T-cell (primary cell): ENCODE data around the gene TRPC1. TPM values are rescaled to one million over a fixed set of nuclear protein-coding genes. Genes with fewer than 3 reads are reported as not detected.

Experiments
- ATAC-seq, 4 experiments: fragments of 200-7000 bp in 3 of 4; fragments of 150-1000 bp in 1 of 4; cut with Tn5 transposase; replicated peaks in 1 of 4; 1 replicate in 3 of 4; 2 replicates in 1 of 4; pipeline ENCODE4 v1.10.0; 2021; ENCODE audit warnings: moderate library complexity in 3 of 4, mild to moderate bottlenecking in 2 of 4, moderate number of reproducible peaks in 1 of 4
- CTCF ChIA-PET, 2 donors: fragments of 300-600 bp; sonication (Branson Sonifier 250); formaldehyde crosslinking; loops; one replicate each; lab custom pipeline; 2022; ENCODE audit warnings: antibody characterized with exemption in 2 of 2; lab: Charles Lee
- POLR2A ChIA-PET, 2 donors: fragments of 300-600 bp; sonication (Branson Sonifier 250); formaldehyde crosslinking; loops; one replicate each; lab custom pipeline; 2022; ENCODE audit warnings: antibody characterized with exemption in 2 of 2; lab: Charles Lee
- DNase-seq, 35 experiments: peaks; one replicate each; pipeline versions ENCODE4 v3.0.0 to v3.0.0-alpha.2; 2013 to 2023
- H3K27ac ChIP-seq: one replicate; pipeline ENCODE4 v1.5.1; 2013; ENCODE audit warnings: low read length
- H3K27me3 ChIP-seq, 2 experiments: replicated peaks in 1 of 2; 1 replicate in 1 of 2; 2 replicates in 1 of 2; pipeline versions ENCODE4 v1.6.1 to v1.7.0; 2013; ENCODE audit warnings: low read length in 1 of 2, mixed read lengths in 1 of 2; ENCODE audit not compliant: control insufficient read depth in 2 of 2, insufficient read depth in 2 of 2; ENCODE audit errors: extremely low read depth in 1 of 2
- H3K36me3 ChIP-seq, 2 donors: 1 replicate in 1 of 2; 2 replicates in 1 of 2; pipeline versions ENCODE4 v1.6.1 to v1.7.0; 2013; ENCODE audit warnings: low read length in 1 of 2; ENCODE audit not compliant: control insufficient read depth in 2 of 2, insufficient read depth in 1 of 2; ENCODE audit errors: extremely low read depth in 1 of 2
- H3K4me1 ChIP-seq, 2 experiments: 1 replicate in 1 of 2; 2 replicates in 1 of 2; pipeline versions ENCODE4 v1.6.1 to v1.7.0; 2013; ENCODE audit warnings: low read length in 2 of 2, mixed read lengths in 1 of 2; ENCODE audit not compliant: insufficient read depth in 2 of 2, control insufficient read depth in 1 of 2; ENCODE audit errors: extremely low read depth in 1 of 2
- H3K4me3 ChIP-seq, 2 donors: 1 replicate in 1 of 2; 2 replicates in 1 of 2; pipeline versions ENCODE4 v1.5.1 to v1.7.0; 2013; ENCODE audit warnings: mild to moderate bottlenecking in 2 of 2, low read length in 1 of 2, moderate library complexity in 1 of 2; ENCODE audit not compliant: control insufficient read depth in 1 of 2; ENCODE audit errors: extremely low read depth in 1 of 2
- H3K9me3 ChIP-seq: 2 replicates; pipeline ENCODE4 v1.7.0; 2013
- H3K27ac Mint-ChIP-seq, 2 donors: one replicate each; pipeline ENCODE4 v1.8.0; 2020 to 2021; ENCODE audit warnings: mild to moderate bottlenecking in 2 of 2, mixed read lengths in 2 of 2
- H3K27me3 Mint-ChIP-seq, 2 donors: one replicate each; pipeline ENCODE4 v1.8.0; 2021 to 2022; ENCODE audit warnings: mixed read lengths in 2 of 2
- H3K36me3 Mint-ChIP-seq: one replicate; pipeline ENCODE4 v1.8.0; 2021; ENCODE audit warnings: mixed read lengths
- H3K4me1 Mint-ChIP-seq, 3 donors: one replicate each; pipeline ENCODE4 v1.8.0; 2020 to 2022; ENCODE audit warnings: mixed read lengths in 3 of 3, mild to moderate bottlenecking in 1 of 3
- H3K4me3 Mint-ChIP-seq, 3 donors: one replicate each; pipeline ENCODE4 v1.8.0; 2020 to 2022; ENCODE audit warnings: mild to moderate bottlenecking in 3 of 3, mixed read lengths in 3 of 3, moderate library complexity in 3 of 3
- H3K9me3 Mint-ChIP-seq, 3 donors: one replicate each; pipeline ENCODE4 v1.8.0; 2020 to 2022; ENCODE audit warnings: mixed read lengths in 3 of 3
- WGBS: methylation state at CpG from one replicate; pipeline ENCODE4 v1.1.5; 2013; ENCODE audit warnings: missing lambda C conversion rate; ENCODE audit not compliant: insufficient coverage; 5-methylcytosine and 5-hydroxymethylcytosine counted together
- total RNA-seq, 35 experiments: library from RNA in 6 of 35; stranded (reverse) in 6 of 35; fragments of 120-200 nt in 1 of 35; gene quantifications; one replicate each; pipeline versions ENCODE4 v1.2.1 to v1.2.4 and lab custom pipeline; 2013 to 2026

The TRPC1 gene
- total RNA-seq, 5 donors from 2014 or later (not counting 1 experiment from before 2014, with no cell fraction given): 3.9 to 7.5 (median 4.4) TPM

DNA sequence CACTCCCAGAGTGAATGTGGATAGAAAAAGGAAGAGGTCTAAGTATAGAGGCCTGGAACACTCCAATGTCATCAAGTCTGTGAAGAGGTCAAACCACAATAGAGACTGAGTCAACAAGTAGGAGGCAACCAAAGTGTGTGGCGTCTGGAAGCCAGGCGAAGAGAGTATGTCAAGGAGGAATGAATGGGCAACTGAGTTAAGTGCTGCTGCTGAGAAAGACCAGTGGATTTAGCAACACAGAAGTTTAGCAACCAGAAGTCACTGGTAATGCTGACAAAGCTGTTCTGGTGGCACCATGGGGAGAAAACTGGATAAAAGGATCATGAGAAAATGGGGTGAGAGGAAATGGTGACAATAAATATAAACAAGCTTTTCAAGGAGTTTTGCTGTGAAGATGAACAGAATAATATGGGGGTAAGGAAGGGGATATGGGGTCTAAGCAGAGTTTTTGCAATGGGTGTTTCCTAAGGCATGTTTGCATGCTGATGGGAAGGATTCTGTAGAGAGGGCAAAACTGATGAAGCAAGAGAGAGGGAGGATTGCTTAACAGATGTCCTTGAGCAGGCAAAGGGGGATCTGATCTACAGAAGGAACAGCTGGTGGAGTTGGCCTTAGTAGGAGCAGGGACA lies 126.7 kb downstream of the TRPC1 start:
- H3K4me1 ChIP-seq: no peaks in the 10 kb centered on the region
- Mint-ChIP-seq H3K27ac (no peak overlapping the region), H3K9me3 (no peaks in the 10 kb centered on the region), H3K27me3 (peaks cover 4 to 9% of the 10 kb centered on the region in 2 donors), H3K4me3 (no peak overlapping the region), H3K36me3 (no peaks in the 10 kb centered on the region), H3K4me1 (no peaks in the 10 kb centered on the region)
- WGBS: 45% methylated on average over 2 of the region's 2 CpGs
- no peak overlapping the region for H3K27ac ChIP-seq
- H3K4me3 ChIP-seq: no peak overlapping the region
- DNase-seq (no peak), ATAC-seq (no peak)
- no peaks in the 10 kb centered on the region for H3K9me3 ChIP-seq
- CTCF ChIA-PET: interaction anchor here in 1 of 2 donors (0.6 kb wide), 1 partner anchor 728 kb away, joined by 4 read pairs; no protein-coding TSS in a partner anchor
- peaks cover 0 to 7% of the 10 kb centered on the region in 2 experiments for H3K27me3 ChIP-seq
- POLR2A ChIA-PET: no interaction called here
- no peaks in the 10 kb centered on the region for H3K36me3 ChIP-seq

DNA sequence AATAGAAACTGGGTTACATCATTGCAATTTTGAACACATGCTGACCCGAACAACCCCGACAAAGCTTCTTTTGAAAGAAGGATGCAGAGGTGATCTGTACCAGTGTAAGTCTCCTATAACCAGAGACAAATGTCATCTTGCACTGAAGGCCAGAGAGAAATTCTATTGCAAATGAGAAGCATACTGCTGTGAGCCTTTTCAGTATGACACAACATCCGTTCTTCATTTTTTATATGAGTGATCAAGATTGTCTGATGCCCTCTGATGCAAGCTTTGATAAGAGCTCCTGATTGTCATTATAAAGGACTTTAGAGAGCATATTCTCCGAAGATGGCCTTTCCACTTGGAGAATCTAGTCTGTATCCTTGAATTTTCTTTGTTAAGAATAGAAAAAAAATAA lies 128.2 kb downstream of the TRPC1 start:
- H3K36me3 ChIP-seq: no peaks in the 10 kb centered on the region
- 66% methylated on average over 2 of the region's 4 CpGs for WGBS
- H3K9me3 Mint-ChIP-seq: no peaks in the 10 kb centered on the region
- no peak overlapping the region for H3K4me3 ChIP-seq
- no peak overlapping the region for H3K4me3 Mint-ChIP-seq
- H3K27me3 ChIP-seq: peaks cover 0 to 3% of the 10 kb centered on the region in 2 experiments
- H3K36me3 Mint-ChIP-seq: no peaks in the 10 kb centered on the region
- CTCF ChIA-PET: no interaction called here
- H3K27ac ChIP-seq: no peak overlapping the region
- no peak for ATAC-seq
- peaks cover 4 to 10% of the 10 kb centered on the region in 2 donors for H3K27me3 Mint-ChIP-seq
- POLR2A ChIA-PET: no interaction called here
- DNase-seq: no peak
- no peaks in the 10 kb centered on the region for H3K4me1 ChIP-seq
- H3K9me3 ChIP-seq: no peaks in the 10 kb centered on the region
- no peak overlapping the region for H3K27ac Mint-ChIP-seq
- no peaks in the 10 kb centered on the region for H3K4me1 Mint-ChIP-seq

- no peaks in the 10 kb centered on the region for H3K4me1 Mint-ChIP-seq
- no peak for ATAC-seq
- Histone ChIP-seq H3K9me3 (no peaks in the 10 kb centered on the region), H3K27me3 (no peaks in the 10 kb centered on the region), H3K27ac (no peak overlapping the region), H3K4me3 (no peak overlapping the region), H3K36me3 (no peaks in the 10 kb centered on the region), H3K4me1 (no peaks in the 10 kb centered on the region)
- DNase-seq: no peak
- CTCF ChIA-PET: interaction anchor here in 1 of 2 donors (0.7 kb wide), 1 partner anchor 127 kb away, joined by 3 read pairs; no protein-coding TSS in a partner anchor
- H3K27ac Mint-ChIP-seq: no peak overlapping the region
- H3K4me3 Mint-ChIP-seq: no peak overlapping the region
- WGBS: 66% methylated on average over 6 of the region's 10 CpGs
- no peaks in the 10 kb centered on the region for H3K36me3 Mint-ChIP-seq
- H3K27me3 Mint-ChIP-seq: peaks cover 0 to 7% of the 10 kb centered on the region in 2 donors
- POLR2A ChIA-PET: no interaction called here
- no peaks in the 10 kb centered on the region for H3K9me3 Mint-ChIP-seq
Measured at GRCh38 chr3:142853270-142854168, 129.7 kb downstream of the TRPC1 start.

- ATAC-seq (no peak), DNase-seq (no peak)
- H3K36me3 ChIP-seq: no peaks in the 10 kb centered on the region
- no peak overlapping the region for H3K27ac ChIP-seq
- peaks cover 0 to 11% of the 10 kb centered on the region in 2 experiments for H3K27me3 ChIP-seq
- H3K4me3 ChIP-seq: no peak overlapping the region
- no peaks in the 10 kb centered on the region for H3K4me1 ChIP-seq
- Mint-ChIP-seq H3K4me1 (no peaks in the 10 kb centered on the region), H3K4me3 (no peak overlapping the region), H3K27me3 (peaks cover 16 to 26% of the 10 kb centered on the region in 2 donors), H3K36me3 (no peaks in the 10 kb centered on the region), H3K27ac (no peak overlapping the region), H3K9me3 (no peaks in the 10 kb centered on the region)
- 37% methylated on average over 3 of the region's 6 CpGs for WGBS
- H3K9me3 ChIP-seq: no peaks in the 10 kb centered on the region
- CTCF ChIA-PET: interaction anchor here in 1 of 2 donors (0.7 kb wide), 2 partner anchors 47 to 1636 kb away, joined by 3 to 4 read pairs; no protein-coding TSS in a partner anchor
- POLR2A ChIA-PET: interaction anchor here in 1 of 2 donors (0.5 kb wide), 1 partner anchor 275 kb away, joined by 3 read pairs; no protein-coding TSS in a partner anchor
Measured at GRCh38 chr3:142857056-142857455, 133.2 kb downstream of the TRPC1 start.

Other genes with a start within 250 kb of the TRPC1 start
- 10 to 100 TPM; 32.8 to 40.9 (median 36.3) TPM for gene ATR, start 145.3 kb upstream of the TRPC1 start, total RNA-seq
- gene PLS1, start 127.6 kb upstream of the TRPC1 start, total RNA-seq: 1 to 10 TPM in 4 of 5 donors, under 1 TPM in 1; 0.84 to 3.6 (median 1.8) TPM
- gene PCOLCE2, start 165.0 kb downstream of the TRPC1 start, total RNA-seq: not detected
- gene PAQR9, start 239.6 kb downstream of the TRPC1 start, total RNA-seq: not detected